Measurements from ENCODE around the gene DBR1. TPM values are rescaled to one million over a fixed set of nuclear protein-coding genes. Genes with fewer than 3 reads are reported as not detected.

Gene DBR1
- polyA plus RNA-seq, 1 experiment = 6.0 TPM

DNA sequence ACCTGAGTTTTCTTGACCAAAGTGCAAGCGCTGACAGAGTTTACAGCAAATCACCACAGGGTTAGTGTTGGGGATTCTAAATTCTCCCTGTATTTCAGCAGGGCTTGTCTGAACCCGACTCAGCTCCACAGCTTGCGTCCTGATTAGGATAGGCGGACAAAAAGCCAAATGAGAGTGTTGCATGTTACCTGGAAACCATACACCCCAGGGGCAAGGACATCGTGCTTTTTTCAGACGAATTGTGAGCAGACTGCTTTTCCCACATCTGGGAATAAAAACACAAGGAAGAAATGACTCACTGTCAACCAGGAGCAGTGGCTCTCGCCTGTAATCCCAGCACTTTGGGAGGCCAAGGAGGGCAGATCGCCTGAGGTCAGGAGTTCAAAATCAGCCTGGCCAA is 62.4 kb downstream of the DBR1 start:
- ChIA-PET POLR2A (no interaction called here), CTCF (interaction anchor here (0.9 to 3.0 kb wide), 4 partner anchors 10 to 48 kb away, joined by 3 to 13 read pairs (median 4); no protein-coding TSS in a partner anchor)
- H3K4me3 ChIP-seq (ENCODE audit: low read depth, low read length) = no peak overlapping the region
- TF ChIP-seq, protein P1, sequence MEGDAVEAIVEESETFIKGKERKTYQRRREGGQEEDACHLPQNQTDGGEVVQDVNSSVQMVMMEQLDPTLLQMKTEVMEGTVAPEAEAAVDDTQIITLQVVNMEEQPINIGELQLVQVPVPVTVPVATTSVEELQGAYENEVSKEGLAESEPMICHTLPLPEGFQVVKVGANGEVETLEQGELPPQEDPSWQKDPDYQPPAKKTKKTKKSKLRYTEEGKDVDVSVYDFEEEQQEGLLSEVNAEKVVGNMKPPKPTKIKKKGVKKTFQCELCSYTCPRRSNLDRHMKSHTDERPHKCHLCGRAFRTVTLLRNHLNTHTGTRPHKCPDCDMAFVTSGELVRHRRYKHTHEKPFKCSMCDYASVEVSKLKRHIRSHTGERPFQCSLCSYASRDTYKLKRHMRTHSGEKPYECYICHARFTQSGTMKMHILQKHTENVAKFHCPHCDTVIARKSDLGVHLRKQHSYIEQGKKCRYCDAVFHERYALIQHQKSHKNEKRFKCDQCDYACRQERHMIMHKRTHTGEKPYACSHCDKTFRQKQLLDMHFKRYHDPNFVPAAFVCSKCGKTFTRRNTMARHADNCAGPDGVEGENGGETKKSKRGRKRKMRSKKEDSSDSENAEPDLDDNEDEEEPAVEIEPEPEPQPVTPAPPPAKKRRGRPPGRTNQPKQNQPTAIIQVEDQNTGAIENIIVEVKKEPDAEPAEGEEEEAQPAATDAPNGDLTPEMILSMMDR (IDR thresholded peaks at IDR 0.05; ENCODE audit: insufficient read depth, low read depth, low read length) = no peak
- no peaks in the 10 kb centered on the region for H3K27me3 ChIP-seq (ENCODE audit: control insufficient read depth, insufficient read depth, low read length)
- peaks cover 6% of the 10 kb centered on the region for H3K36me3 ChIP-seq (ENCODE audit: control insufficient read depth, insufficient read depth, low read length)
- DNase-seq (ENCODE audit: low read depth) = no peak

Other genes with a start within 250 kb of the DBR1 start
- not detected in 2 replicates for gene CLDN18, start 164.8 kb downstream of the DBR1 start, polyA plus RNA-seq (2011; rRNA removed)
- gene DZIP1L, start 59.3 kb downstream of the DBR1 start, polyA plus RNA-seq (2011; rRNA removed) = 7.3 and 12.7 TPM in 2 replicates
- gene A4GNT, start 42.5 kb downstream of the DBR1 start, polyA plus RNA-seq (2011; rRNA removed) = not detected in 2 replicates
- 52.7 and 53.5 TPM in 2 replicates for gene ARMC8, start 12.4 kb upstream of the DBR1 start, polyA plus RNA-seq (2011; rRNA removed)
- gene NME9, start 154.9 kb upstream of the DBR1 start, polyA plus RNA-seq (2011; rRNA removed) = 0.06 TPM in 1 of 2 replicates, not detected in the other
- gene MRAS, start 173.7 kb upstream of the DBR1 start, polyA plus RNA-seq (2011; rRNA removed) = 90.2 and 99.8 TPM in 2 replicates